GM18951 (cell line): ENCODE data around the gene ZBED4.

Experiments
- POLR2A ChIP-seq: IDR thresholded peaks from 4 replicates; pipeline ENCODE4 v1.6.1; 2011; ENCODE audit warnings: mild to moderate bottlenecking; ENCODE audit not compliant: insufficient read length, insufficient read depth; ENCODE audit errors: extremely low read depth
- in situ Hi-C: fragments of 300-500 bp; cut with MboI; formaldehyde crosslinking; loops from one replicate; pipeline ENCODE4 v1.12.0; 2022; ENCODE audit warnings: low sequenced_read_pairs, mixed read lengths, inconsistent platforms; ENCODE audit not compliant: unreplicated experiment

The ZBED4 gene

GRCh38 chr22:49884503-49885260, 31.0 kb downstream of the ZBED4 start:
- in situ Hi-C loops: no loop called here
- no peak for TF ChIP-seq POLR2A

- in situ Hi-C loops: no loop called here
- TF ChIP-seq POLR2A: no peak
Measured at GRCh38 chr22:49885281-49885680, 31.6 kb downstream of the ZBED4 start.

- in situ Hi-C loops: no loop called here
- no peak for TF ChIP-seq POLR2A
Measured at GRCh38 chr22:49885881-49886280, 32.2 kb downstream of the ZBED4 start.

GRCh38 chr22:49886346-49887063, 32.9 kb downstream of the ZBED4 start:
- in situ Hi-C loops: no loop called here
- no peak for TF ChIP-seq POLR2A

- in situ Hi-C loops: no loop called here
- TF ChIP-seq POLR2A: no peak
Measured at GRCh38 chr22:49887064-49887451, 33.4 kb downstream of the ZBED4 start.

- TF ChIP-seq POLR2A: no peak
- in situ Hi-C loops: no loop called here
Measured at GRCh38 chr22:49887702-49888101, 34.1 kb downstream of the ZBED4 start.

GRCh38 chr22:49889071-49889470, 35.4 kb downstream of the ZBED4 start:
- in situ Hi-C loops: no loop called here
- no peak for TF ChIP-seq POLR2A

GRCh38 chr22:49892226-49892899, 38.7 kb downstream of the ZBED4 start:
- TF ChIP-seq POLR2A: no peak
- in situ Hi-C loops: no loop called here

GRCh38 chr22:49893025-49893424, 39.4 kb downstream of the ZBED4 start:
- in situ Hi-C loops: no loop called here
- no peak for TF ChIP-seq POLR2A

- in situ Hi-C loops: no loop called here
- TF ChIP-seq POLR2A: no peak
Measured at GRCh38 chr22:49894322-49895054, 40.8 kb downstream of the ZBED4 start.

- in situ Hi-C loops: no loop called here
- no peak for TF ChIP-seq POLR2A
Measured at GRCh38 chr22:49896201-49896600, 42.6 kb downstream of the ZBED4 start.

- in situ Hi-C loops: no loop called here
- no peak for TF ChIP-seq POLR2A
Measured at GRCh38 chr22:49897015-49897684, 43.5 kb downstream of the ZBED4 start.
